SIG-M5 (cell line): Measurements from ENCODE around the gene STEAP1B.
"Not testable (repeated sequence)": the region's sequence is repeated elsewhere in the genome, so short reads cannot be mapped to it uniquely, and the experiment has no call there.

ENCODE experiments used
- DNase-seq: peaks from one replicate; lab custom pipeline; 2025; lab: John Stamatoyannopoulos, UW

Gene STEAP1B

DNA sequence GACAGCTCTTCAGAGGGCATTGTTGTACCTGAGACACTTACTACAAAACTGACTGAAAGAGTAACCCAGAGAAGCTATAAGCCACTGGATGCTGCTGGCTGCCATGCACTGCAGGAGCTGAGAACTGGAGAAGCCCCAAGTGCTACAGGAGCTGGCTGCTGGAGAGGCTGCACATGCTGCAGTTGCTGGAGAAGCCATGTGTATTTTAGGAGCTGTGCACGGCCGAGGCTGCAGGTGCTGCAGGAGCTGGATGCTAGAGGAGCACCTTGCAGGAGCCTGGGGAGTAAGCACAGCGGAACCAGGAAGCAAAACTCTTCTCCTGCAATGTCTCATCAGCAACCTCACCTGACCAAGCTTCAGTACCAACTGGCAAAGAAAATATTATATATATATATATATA is 45.5 kb downstream of the STEAP1B start:
- DNase-seq, result no peak

- no peak for DNase-seq
Measured at GRCh38 chr7:22452960-22453558, 46.9 kb downstream of the STEAP1B start.

- DNase-seq, result no peak
Measured at GRCh38 chr7:22452142-22452959, 47.6 kb downstream of the STEAP1B start.

DNA sequence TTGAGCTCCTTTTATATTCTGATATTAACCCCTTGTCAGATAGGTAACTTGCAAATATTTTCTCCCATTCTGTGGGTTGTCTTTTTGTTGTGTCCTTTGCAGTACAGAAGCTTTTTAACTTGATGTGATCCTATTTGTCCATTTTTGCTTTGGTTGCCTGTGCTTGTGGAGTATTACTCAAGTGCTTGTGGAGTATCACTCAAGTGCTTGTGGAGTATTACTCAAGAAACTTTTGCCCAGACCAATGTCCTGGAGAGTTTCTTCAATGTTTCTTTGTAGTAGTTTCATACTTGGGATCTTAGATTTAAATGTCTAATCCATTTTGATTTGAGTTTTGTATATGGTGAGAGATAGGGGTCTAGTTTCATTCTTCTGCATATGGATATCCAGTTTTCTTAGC is 50.0 kb downstream of the STEAP1B start:
- DNase-seq, result not testable (repeated sequence)

DNA sequence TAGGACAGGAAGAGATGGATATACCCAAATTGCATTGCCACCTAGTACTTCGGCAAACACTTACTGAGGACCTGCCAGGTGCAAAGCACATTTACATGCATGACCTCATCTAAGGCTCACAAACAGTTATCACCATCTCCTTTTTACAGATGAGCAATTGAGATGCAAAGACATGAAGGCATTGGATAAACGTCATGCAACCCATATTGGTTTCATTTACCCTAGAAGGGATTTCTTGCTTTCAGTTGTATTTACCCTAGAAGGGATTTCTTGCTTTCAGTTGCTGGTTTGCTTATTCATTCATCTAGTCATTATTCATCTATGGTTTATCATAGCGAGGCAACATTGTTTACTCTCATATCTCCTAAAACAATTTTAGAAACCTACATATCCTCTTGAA is 52.2 kb downstream of the STEAP1B start:
- DNase-seq, result no peak

GRCh38 chr7:22447008-22447407 is 53.0 kb downstream of the STEAP1B start:
- no peak for DNase-seq

- no peak for DNase-seq
Measured at GRCh38 chr7:22445853-22446252, 54.1 kb downstream of the STEAP1B start.

GRCh38 chr7:22445140-22445743 is 54.7 kb downstream of the STEAP1B start:
- no peak for DNase-seq

DNA sequence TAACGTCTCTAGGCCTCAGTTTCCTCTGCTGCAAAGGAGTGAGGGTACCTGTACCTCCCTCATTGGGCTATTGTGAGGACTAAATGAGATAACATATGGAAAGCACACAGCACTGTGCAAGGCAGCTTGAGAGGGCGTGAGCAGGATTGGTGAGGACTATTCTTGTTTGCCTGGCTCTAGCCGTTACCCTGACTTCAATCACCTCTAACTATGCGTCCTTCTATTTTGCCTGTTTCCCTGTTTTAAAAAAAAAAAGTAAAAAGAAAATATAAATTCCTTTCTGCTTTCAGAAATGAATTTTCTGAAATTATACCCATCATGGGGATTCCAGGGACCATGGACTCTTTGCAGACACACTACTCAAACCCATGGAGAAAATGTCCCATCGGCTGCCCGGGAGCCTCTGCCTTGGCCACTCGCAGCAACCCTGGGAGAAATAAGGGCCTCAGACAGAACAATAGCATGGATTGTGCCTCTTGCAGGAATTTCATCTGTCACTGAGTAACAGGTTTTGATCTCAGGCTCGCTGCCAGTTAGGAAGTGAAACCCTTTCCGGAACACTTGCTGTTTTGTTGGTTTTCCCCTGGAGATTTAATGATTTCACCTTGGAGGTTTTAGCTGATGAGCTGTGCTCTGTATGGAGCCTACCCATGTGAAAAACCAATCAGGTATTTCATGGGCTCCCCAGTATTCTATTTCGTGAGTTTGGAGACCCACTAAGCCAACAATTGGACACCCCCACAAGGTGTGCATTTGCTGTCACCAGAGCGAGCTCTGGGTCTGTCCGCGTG is 55.6 kb downstream of the STEAP1B start:
- no peak for DNase-seq

DNA sequence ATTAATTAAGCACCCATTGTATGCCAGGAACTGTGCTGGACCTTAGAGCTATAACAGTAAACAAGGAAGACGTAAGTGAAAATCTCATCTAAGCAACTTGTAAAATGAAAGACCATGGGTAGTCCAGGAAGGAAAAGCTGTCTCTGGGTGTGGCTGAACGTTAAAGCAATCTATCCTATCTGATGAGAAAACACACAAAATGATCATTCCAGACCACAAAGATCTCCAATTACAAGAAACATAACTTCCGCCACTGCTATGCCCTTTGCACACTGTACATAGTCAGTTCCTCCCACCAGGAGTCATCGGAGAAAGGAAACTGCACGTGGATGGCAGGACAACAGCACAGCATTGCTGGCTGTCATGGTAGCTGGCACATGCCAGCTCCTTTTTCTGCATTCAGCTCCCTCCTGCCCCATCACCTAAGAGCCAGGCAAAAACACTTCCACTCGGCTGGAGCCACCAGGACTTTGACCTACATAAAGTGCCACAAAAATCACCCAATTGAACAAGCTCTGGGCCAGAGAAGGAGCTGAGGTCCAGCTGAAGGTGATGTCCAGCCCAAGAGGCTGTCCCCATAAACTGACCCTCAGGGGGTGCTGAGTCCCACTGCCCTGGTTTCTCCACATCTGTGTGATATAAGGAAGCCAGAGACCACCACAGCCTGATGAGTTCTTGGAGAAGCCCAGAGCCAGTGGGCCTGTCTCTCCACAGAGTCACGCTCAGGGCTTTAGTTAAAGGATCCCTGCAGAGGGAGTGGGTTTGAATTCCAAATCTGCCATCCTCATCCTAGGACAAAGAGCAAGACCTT is 56.4 kb downstream of the STEAP1B start:
- no peak for DNase-seq

DNA sequence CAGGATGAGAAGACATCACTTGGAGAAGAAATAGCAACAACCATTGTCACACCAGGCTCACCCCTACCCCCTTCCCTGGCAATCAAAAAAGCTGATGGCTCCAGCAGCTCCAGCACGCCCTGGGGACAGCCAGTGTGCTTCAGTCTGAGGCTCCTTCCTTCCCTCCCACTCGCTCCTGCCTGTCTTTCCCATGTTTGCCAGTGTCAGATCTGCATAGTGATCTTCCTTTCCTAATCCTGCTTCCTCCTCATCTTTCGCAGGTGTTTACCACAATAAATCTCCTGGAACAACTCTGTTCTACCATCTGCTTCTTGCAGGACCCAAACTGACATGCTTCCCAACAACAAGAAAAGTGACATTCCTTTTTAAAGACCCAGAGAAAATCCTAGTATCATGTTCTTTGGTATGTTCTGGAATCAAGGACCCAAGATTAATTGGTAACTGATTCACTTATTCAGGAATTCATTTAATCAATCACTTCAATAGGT is 57.1 kb downstream of the STEAP1B start:
- DNase-seq, result no peak

DNA sequence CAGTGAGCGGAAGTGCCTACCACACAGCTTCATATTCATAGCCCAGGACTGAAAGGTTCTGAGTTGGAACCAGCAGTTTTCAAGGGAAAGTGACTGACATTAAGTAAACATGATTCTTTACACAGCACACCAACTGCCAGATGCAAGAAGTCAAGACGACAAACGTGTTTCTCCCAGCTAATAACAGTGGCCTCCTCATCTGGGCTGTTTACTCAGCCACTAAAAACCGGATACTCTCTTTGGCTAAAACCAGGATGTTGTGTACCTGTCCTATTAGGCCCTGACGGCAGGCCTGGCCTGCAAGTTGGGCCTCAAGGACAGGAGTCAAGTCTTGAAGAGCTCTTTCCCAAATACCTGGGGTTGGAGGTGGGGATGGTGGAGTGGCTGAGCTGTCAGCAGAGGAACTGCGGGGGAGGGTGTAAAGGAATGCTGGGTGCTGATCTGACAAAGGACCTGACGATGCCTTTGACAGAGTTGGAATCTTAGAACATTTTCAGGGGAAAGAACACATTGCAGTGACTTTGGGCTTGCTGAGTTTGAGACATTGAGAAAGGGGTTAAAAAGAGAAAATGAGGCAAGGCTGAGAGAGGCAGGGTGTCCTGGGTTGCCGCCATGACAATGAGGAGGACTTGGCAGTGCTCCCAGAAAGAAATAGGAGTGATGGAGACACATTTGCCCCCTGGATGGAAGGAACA is 57.7 kb downstream of the STEAP1B start:
- DNase-seq, result no peak

- no peak for DNase-seq
Measured at GRCh38 chr7:22441157-22441556, 58.8 kb downstream of the STEAP1B start.

GRCh38 chr7:22438994-22439393 is 61.0 kb downstream of the STEAP1B start:
- no peak for DNase-seq

DNA sequence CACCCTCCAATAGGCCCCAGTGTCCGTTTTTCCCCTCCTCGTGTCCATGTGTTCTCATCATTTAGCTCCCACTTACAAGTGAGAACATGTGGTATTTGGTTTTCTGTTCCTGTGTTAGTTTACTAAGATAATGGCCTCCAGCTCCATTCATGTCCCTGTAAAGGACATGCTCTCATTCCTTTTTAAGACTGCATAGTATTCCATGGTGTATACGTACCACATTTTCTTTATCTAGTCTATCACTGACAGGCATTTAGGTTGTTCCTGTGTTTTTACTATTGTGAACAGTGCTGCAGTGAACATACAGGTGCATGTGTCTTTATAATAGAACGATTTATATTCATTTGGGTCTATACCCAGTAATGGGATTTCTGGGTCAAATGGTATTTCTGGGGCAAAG is 63.4 kb downstream of the STEAP1B start:
- not testable (repeated sequence) for DNase-seq

GRCh38 chr7:22435720-22436119 is 64.3 kb downstream of the STEAP1B start:
- no peak for DNase-seq

GRCh38 chr7:22435105-22435504 is 64.9 kb downstream of the STEAP1B start:
- no peak for DNase-seq

DNA sequence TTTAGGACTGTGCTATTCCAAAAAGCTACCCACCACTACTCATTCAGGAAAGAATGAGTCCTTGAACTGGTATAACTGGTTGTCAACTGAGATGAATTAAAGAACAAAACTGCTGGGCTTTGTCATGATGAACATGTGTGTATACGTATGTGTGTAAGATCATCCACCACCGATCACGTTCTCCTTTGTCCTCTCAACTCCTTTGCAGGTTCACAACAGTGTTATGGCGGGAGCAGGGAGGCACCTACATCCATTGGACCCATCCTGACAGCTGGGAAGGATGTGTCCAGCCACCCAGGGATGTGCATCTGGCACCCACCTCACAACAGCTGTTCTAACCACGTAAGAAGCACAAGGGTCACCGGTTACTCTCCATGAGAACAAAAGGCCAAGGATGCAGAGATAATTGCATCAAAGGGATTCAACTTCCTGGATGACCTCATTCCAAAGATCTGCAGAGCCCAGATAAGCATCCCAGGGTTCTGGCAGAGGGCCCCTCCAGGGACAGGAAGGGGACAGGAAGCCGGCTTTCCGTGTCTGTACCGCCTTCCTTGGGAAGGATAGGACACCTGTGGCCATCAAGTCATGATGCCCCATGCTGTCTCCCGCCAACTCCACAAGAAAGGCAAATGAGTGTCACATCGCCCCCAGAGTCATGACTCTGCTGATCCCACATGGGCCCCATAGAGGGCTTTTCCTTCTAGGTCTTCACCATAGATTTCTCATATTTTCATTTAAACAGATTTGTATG is 66.1 kb downstream of the STEAP1B start:
- no peak for DNase-seq

DNA sequence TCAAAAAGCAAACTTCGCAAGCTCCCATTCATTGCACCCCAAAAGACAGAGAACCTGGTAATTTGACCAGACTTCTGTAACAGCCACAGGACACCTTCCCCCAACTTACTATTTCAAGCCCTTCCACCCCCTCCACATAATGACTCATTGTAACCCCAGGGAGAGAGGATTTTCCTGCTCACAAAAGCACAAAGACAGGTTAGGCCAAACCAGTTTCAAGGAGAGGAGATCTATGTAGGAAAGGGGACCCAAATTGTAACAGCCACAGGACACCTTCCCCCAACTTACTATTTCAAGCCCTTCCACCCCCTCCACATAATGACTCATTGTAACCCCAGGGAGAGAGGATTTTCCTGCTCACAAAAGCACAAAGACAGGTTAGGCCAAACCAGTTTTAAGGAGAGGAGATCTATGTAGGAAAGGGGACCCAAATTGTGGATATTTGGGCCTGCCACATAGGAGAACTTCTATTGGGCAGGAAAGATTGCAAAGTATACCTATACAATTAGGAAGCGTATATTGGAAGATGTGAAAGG is 66.8 kb downstream of the STEAP1B start:
- not testable (repeated sequence) for DNase-seq

DNA sequence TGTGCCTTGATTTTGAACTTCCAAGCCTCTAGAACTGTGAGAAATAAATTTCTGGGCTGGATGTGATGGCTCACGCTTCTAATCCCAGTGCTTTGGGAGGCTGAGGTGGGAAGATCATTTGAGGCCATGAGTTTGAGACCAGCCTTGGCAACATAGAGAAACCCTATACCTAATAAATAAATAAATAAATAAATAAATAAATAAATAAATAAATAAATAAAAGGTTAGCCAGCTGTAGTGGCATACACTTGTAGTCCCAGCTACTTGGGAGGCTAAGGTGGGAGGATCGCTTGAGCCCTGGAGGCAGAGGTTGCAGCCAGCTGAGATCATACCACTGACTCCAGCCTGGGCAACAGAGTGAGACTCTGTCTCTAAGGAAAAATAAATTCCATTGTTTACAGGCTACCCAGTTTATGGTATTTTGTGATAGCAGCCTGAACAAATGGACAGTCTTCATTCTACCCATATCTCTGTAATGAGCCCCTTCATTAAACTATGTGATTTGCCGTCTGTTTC is 67.7 kb downstream of the STEAP1B start:
- no peak for DNase-seq
